ENCODE measurements around the gene CHCHD6.

Gene CHCHD6

GRCh38 chr3:126855374-126855773 is 151.3 kb downstream of the CHCHD6 start:
- H3K4me3 ChIP-seq (ENCODE audit: low read depth, low read length): no peak overlapping the region
- no peaks in the 10 kb centered on the region for H3K9me3 ChIP-seq (ENCODE audit: control insufficient read depth, low read length)
- H3K36me3 ChIP-seq (ENCODE audit: control insufficient read depth, insufficient read depth, low read length): no peaks in the 10 kb centered on the region
- no peaks in the 10 kb centered on the region for H3K27me3 ChIP-seq (ENCODE audit: control insufficient read depth, insufficient read depth, low read length)
- no peaks in the 10 kb centered on the region for H3K4me1 ChIP-seq
- H3K79me2 ChIP-seq: no peaks in the 10 kb centered on the region
- H2AFZ ChIP-seq: no peak overlapping the region
- no peak overlapping the region for H3K9ac ChIP-seq
- no peak overlapping the region for H3K27ac ChIP-seq
- H3K4me2 ChIP-seq (ENCODE audit: low read length): no peak overlapping the region
- no peak for TF ChIP-seq CTCF (IDR thresholded peaks at IDR 0.05)

GRCh38 chr3:126857928-126858327 is 153.9 kb downstream of the CHCHD6 start:
- Histone ChIP-seq H2AFZ (no peak overlapping the region), H3K36me3 (ENCODE audit: control insufficient read depth, insufficient read depth, low read length) (no peaks in the 10 kb centered on the region), H3K79me2 (no peaks in the 10 kb centered on the region), H3K27ac (no peak overlapping the region), H3K9me3 (ENCODE audit: control insufficient read depth, low read length) (no peaks in the 10 kb centered on the region), H3K4me1 (no peaks in the 10 kb centered on the region), H3K4me3 (ENCODE audit: low read depth, low read length) (no peak overlapping the region), H3K27me3 (ENCODE audit: control insufficient read depth, insufficient read depth, low read length) (no peaks in the 10 kb centered on the region), H3K9ac (no peak overlapping the region), H3K4me2 (ENCODE audit: low read length) (no peak overlapping the region)
- no peak for TF ChIP-seq CTCF (IDR thresholded peaks at IDR 0.05)

- H3K27ac ChIP-seq: no peak overlapping the region
- no peak overlapping the region for H2AFZ ChIP-seq
- H3K79me2 ChIP-seq: no peaks in the 10 kb centered on the region
- no peak overlapping the region for H3K9ac ChIP-seq
- no peak overlapping the region for H3K4me2 ChIP-seq (ENCODE audit: low read length)
- no peaks in the 10 kb centered on the region for H3K9me3 ChIP-seq (ENCODE audit: control insufficient read depth, low read length)
- TF ChIP-seq CTCF (IDR thresholded peaks at IDR 0.05): no peak
- no peaks in the 10 kb centered on the region for H3K27me3 ChIP-seq (ENCODE audit: control insufficient read depth, insufficient read depth, low read length)
- H3K4me3 ChIP-seq (ENCODE audit: low read depth, low read length): no peak overlapping the region
- H3K36me3 ChIP-seq (ENCODE audit: control insufficient read depth, insufficient read depth, low read length): no peaks in the 10 kb centered on the region
- H3K4me1 ChIP-seq: no peaks in the 10 kb centered on the region
Measured at GRCh38 chr3:126858401-126858800, 154.4 kb downstream of the CHCHD6 start.

- Histone ChIP-seq H3K36me3 (ENCODE audit: control insufficient read depth, insufficient read depth, low read length) (no peaks in the 10 kb centered on the region), H3K4me2 (ENCODE audit: low read length) (no peak overlapping the region), H3K9me3 (ENCODE audit: control insufficient read depth, low read length) (no peaks in the 10 kb centered on the region), H3K27me3 (ENCODE audit: control insufficient read depth, insufficient read depth, low read length) (no peaks in the 10 kb centered on the region), H3K4me1 (no peaks in the 10 kb centered on the region), H3K27ac (no peak overlapping the region), H3K4me3 (ENCODE audit: low read depth, low read length) (no peak overlapping the region), H2AFZ (no peak overlapping the region), H3K79me2 (no peaks in the 10 kb centered on the region), H3K9ac (no peak overlapping the region)
- no peak for TF ChIP-seq CTCF (IDR thresholded peaks at IDR 0.05)
Measured at GRCh38 chr3:126858887-126859286, 154.8 kb downstream of the CHCHD6 start.

- Histone ChIP-seq H3K4me2 (ENCODE audit: low read length) (no peak overlapping the region), H3K4me3 (ENCODE audit: low read depth, low read length) (no peak overlapping the region), H3K9me3 (ENCODE audit: control insufficient read depth, low read length) (no peaks in the 10 kb centered on the region), H3K36me3 (ENCODE audit: control insufficient read depth, insufficient read depth, low read length) (no peaks in the 10 kb centered on the region), H3K9ac (no peak overlapping the region), H3K79me2 (no peaks in the 10 kb centered on the region), H3K27ac (no peak overlapping the region), H3K4me1 (no peaks in the 10 kb centered on the region), H2AFZ (no peak overlapping the region), H3K27me3 (ENCODE audit: control insufficient read depth, insufficient read depth, low read length) (no peaks in the 10 kb centered on the region)
- no peak for TF ChIP-seq CTCF (IDR thresholded peaks at IDR 0.05)
Measured at GRCh38 chr3:126859415-126860246, 155.6 kb downstream of the CHCHD6 start.
